GM18505 (cell line): ENCODE measurements around the gene NMNAT2.

Source experiments
- ATAC-seq: cut with Tn5 transposase; IDR thresholded peaks from one replicate; pipeline ENCODE4 v1.9.1; 2021; ENCODE audit not compliant: unreplicated experiment
- POLR2A ChIP-seq: IDR thresholded peaks from 4 replicates; pipeline ENCODE4 v1.6.1; 2011; ENCODE audit warnings: borderline replicate concordance; ENCODE audit not compliant: insufficient read depth, insufficient read length; ENCODE audit errors: extremely low read depth

Gene NMNAT2

GRCh38 chr1:183417772-183418491, at the start of gene NMNAT2:
Gene NMNAT2, minus strand, starts transcription at chr1:183418380. Its CDS starts 113 bp downstream, at chr1:183418267.
- no peak for ATAC-seq
- no peak for TF ChIP-seq POLR2A

- ATAC-seq, result no peak
Measured at GRCh38 chr1:183467687-183468086, 49.5 kb upstream of the NMNAT2 start.

GRCh38 chr1:183466781-183467180, 48.6 kb upstream of the NMNAT2 start:
- no peak for TF ChIP-seq POLR2A
- no peak for ATAC-seq

More at GRCh38 chr1:183467687-183468086, 49.5 kb upstream of the NMNAT2 start:
- TF ChIP-seq POLR2A, result no peak

GRCh38 chr1:183463566-183463965, 45.4 kb upstream of the NMNAT2 start:
- TF ChIP-seq POLR2A, result no peak
- ATAC-seq, result no peak

GRCh38 chr1:183461350-183461749, 43.2 kb upstream of the NMNAT2 start:
- TF ChIP-seq POLR2A, result no peak
- no peak for ATAC-seq

- no peak for ATAC-seq
- TF ChIP-seq POLR2A, result no peak
Measured at GRCh38 chr1:183460596-183460995, 42.4 kb upstream of the NMNAT2 start.

- no peak for ATAC-seq
- TF ChIP-seq POLR2A, result no peak
Measured at GRCh38 chr1:183457449-183457848, 39.3 kb upstream of the NMNAT2 start.

- no peak for ATAC-seq
- no peak for TF ChIP-seq POLR2A
Measured at GRCh38 chr1:183456826-183457225, 38.6 kb upstream of the NMNAT2 start.

- TF ChIP-seq POLR2A, result no peak
- no peak for ATAC-seq
Measured at GRCh38 chr1:183454377-183454776, 36.2 kb upstream of the NMNAT2 start.

GRCh38 chr1:183450093-183450492, 31.9 kb upstream of the NMNAT2 start:
- no peak for TF ChIP-seq POLR2A
- ATAC-seq, result no peak

GRCh38 chr1:183449223-183449770, 31.1 kb upstream of the NMNAT2 start:
- TF ChIP-seq POLR2A, result no peak
- no peak for ATAC-seq

- no peak for ATAC-seq
- no peak for TF ChIP-seq POLR2A
Measured at GRCh38 chr1:183444243-183444642, 26.1 kb upstream of the NMNAT2 start.

- TF ChIP-seq POLR2A, result no peak
- ATAC-seq, result no peak
Measured at GRCh38 chr1:183443466-183443865, 25.3 kb upstream of the NMNAT2 start.

- no peak for TF ChIP-seq POLR2A
- no peak for ATAC-seq
Measured at GRCh38 chr1:183443011-183443410, 24.8 kb upstream of the NMNAT2 start.
